ENCODE data around the gene MID1. TPM values are rescaled to one million over a fixed set of nuclear protein-coding genes. Genes with fewer than 3 reads are reported as not detected.

The MID1 gene
- total RNA-seq, 1 donor from 2014 or later = 0.34 TPM

- H3K36me3 Mint-ChIP-seq (ENCODE audit: low read depth) = no peaks in the 10 kb centered on the region
- H3K4me3 Mint-ChIP-seq (ENCODE audit: low read depth) = no peak overlapping the region
- no peaks in the 10 kb centered on the region for H3K9me3 Mint-ChIP-seq
- no peak for DNase-seq (ENCODE audit: low spot score)
- H3K27ac Mint-ChIP-seq = no peak overlapping the region
- H3K27me3 Mint-ChIP-seq (ENCODE audit: low read depth) = no peaks in the 10 kb centered on the region
- intact Hi-C loops (cut with micrococcal nuclease) = no loop called here
- H3K4me1 Mint-ChIP-seq (ENCODE audit: low read depth) = no peaks in the 10 kb centered on the region
Measured at GRCh38 chrX:10484683-10485247, 135.6 kb downstream of the MID1 start.

GRCh38 chrX:10483191-10483831 lies 137.1 kb downstream of the MID1 start:
- no peaks in the 10 kb centered on the region for H3K27me3 Mint-ChIP-seq (ENCODE audit: low read depth)
- DNase-seq (ENCODE audit: low spot score) = no peak
- H3K9me3 Mint-ChIP-seq = no peaks in the 10 kb centered on the region
- H3K27ac Mint-ChIP-seq = no peak overlapping the region
- no peaks in the 10 kb centered on the region for H3K4me1 Mint-ChIP-seq (ENCODE audit: low read depth)
- no peaks in the 10 kb centered on the region for H3K36me3 Mint-ChIP-seq (ENCODE audit: low read depth)
- H3K4me3 Mint-ChIP-seq (ENCODE audit: low read depth) = no peak overlapping the region
- intact Hi-C loops (cut with micrococcal nuclease) = no loop called here

GRCh38 chrX:10482708-10483107 lies 137.7 kb downstream of the MID1 start:
- Mint-ChIP-seq H3K27ac (no peak overlapping the region), H3K36me3 (ENCODE audit: low read depth) (no peaks in the 10 kb centered on the region), H3K4me3 (ENCODE audit: low read depth) (no peak overlapping the region), H3K27me3 (ENCODE audit: low read depth) (no peaks in the 10 kb centered on the region), H3K9me3 (no peaks in the 10 kb centered on the region), H3K4me1 (ENCODE audit: low read depth) (no peaks in the 10 kb centered on the region)
- DNase-seq (ENCODE audit: low spot score) = no peak
- intact Hi-C loops (cut with micrococcal nuclease) = no loop called here

GRCh38 chrX:10482261-10482660 lies 138.1 kb downstream of the MID1 start:
- no peaks in the 10 kb centered on the region for H3K36me3 Mint-ChIP-seq (ENCODE audit: low read depth)
- H3K27ac Mint-ChIP-seq = no peak overlapping the region
- H3K9me3 Mint-ChIP-seq = no peaks in the 10 kb centered on the region
- intact Hi-C loops (cut with micrococcal nuclease) = no loop called here
- H3K27me3 Mint-ChIP-seq (ENCODE audit: low read depth) = no peaks in the 10 kb centered on the region
- no peaks in the 10 kb centered on the region for H3K4me1 Mint-ChIP-seq (ENCODE audit: low read depth)
- H3K4me3 Mint-ChIP-seq (ENCODE audit: low read depth) = no peak overlapping the region
- DNase-seq (ENCODE audit: low spot score) = no peak

GRCh38 chrX:10480861-10481260 lies 139.5 kb downstream of the MID1 start:
- H3K27ac Mint-ChIP-seq = no peak overlapping the region
- H3K9me3 Mint-ChIP-seq = no peaks in the 10 kb centered on the region
- no peaks in the 10 kb centered on the region for H3K36me3 Mint-ChIP-seq (ENCODE audit: low read depth)
- H3K4me3 Mint-ChIP-seq (ENCODE audit: low read depth) = no peak overlapping the region
- no peaks in the 10 kb centered on the region for H3K27me3 Mint-ChIP-seq (ENCODE audit: low read depth)
- DNase-seq (ENCODE audit: low spot score) = no peak
- H3K4me1 Mint-ChIP-seq (ENCODE audit: low read depth) = no peaks in the 10 kb centered on the region
- intact Hi-C loops (cut with micrococcal nuclease) = no loop called here

GRCh38 chrX:10479508-10479907 lies 140.9 kb downstream of the MID1 start:
- Mint-ChIP-seq H3K27ac (no peak overlapping the region), H3K9me3 (no peaks in the 10 kb centered on the region), H3K4me1 (ENCODE audit: low read depth) (no peaks in the 10 kb centered on the region), H3K27me3 (ENCODE audit: low read depth) (no peaks in the 10 kb centered on the region), H3K36me3 (ENCODE audit: low read depth) (no peaks in the 10 kb centered on the region), H3K4me3 (ENCODE audit: low read depth) (no peak overlapping the region)
- DNase-seq (ENCODE audit: low spot score) = no peak
- intact Hi-C loops (cut with micrococcal nuclease) = no loop called here

GRCh38 chrX:10477525-10477924 lies 142.9 kb downstream of the MID1 start:
- intact Hi-C loops (cut with micrococcal nuclease) = no loop called here
- Mint-ChIP-seq H3K4me1 (ENCODE audit: low read depth) (no peaks in the 10 kb centered on the region), H3K9me3 (no peaks in the 10 kb centered on the region), H3K36me3 (ENCODE audit: low read depth) (no peaks in the 10 kb centered on the region), H3K4me3 (ENCODE audit: low read depth) (no peak overlapping the region), H3K27me3 (ENCODE audit: low read depth) (no peaks in the 10 kb centered on the region), H3K27ac (no peak overlapping the region)
- no peak for DNase-seq (ENCODE audit: low spot score)

GRCh38 chrX:10474913-10475568 lies 145.3 kb downstream of the MID1 start:
- no peak overlapping the region for H3K4me3 Mint-ChIP-seq (ENCODE audit: low read depth)
- no peak overlapping the region for H3K27ac Mint-ChIP-seq
- H3K27me3 Mint-ChIP-seq (ENCODE audit: low read depth) = no peaks in the 10 kb centered on the region
- intact Hi-C loops (cut with micrococcal nuclease) = no loop called here
- H3K4me1 Mint-ChIP-seq (ENCODE audit: low read depth) = no peaks in the 10 kb centered on the region
- no peaks in the 10 kb centered on the region for H3K9me3 Mint-ChIP-seq
- H3K36me3 Mint-ChIP-seq (ENCODE audit: low read depth) = no peaks in the 10 kb centered on the region
- DNase-seq (ENCODE audit: low spot score) = no peak

GRCh38 chrX:10474510-10474909 lies 145.9 kb downstream of the MID1 start:
- H3K4me1 Mint-ChIP-seq (ENCODE audit: low read depth) = no peaks in the 10 kb centered on the region
- DNase-seq (ENCODE audit: low spot score) = no peak

GRCh38 chrX:10471418-10471817 lies 149.0 kb downstream of the MID1 start:
- Mint-ChIP-seq H3K27me3 (ENCODE audit: low read depth) (no peaks in the 10 kb centered on the region), H3K4me3 (ENCODE audit: low read depth) (no peak overlapping the region), H3K4me1 (ENCODE audit: low read depth) (no peaks in the 10 kb centered on the region), H3K9me3 (no peaks in the 10 kb centered on the region), H3K36me3 (ENCODE audit: low read depth) (no peaks in the 10 kb centered on the region), H3K27ac (no peak overlapping the region)
- no peak for DNase-seq (ENCODE audit: low spot score)
- intact Hi-C loops (cut with micrococcal nuclease) = no loop called here

More at GRCh38 chrX:10474510-10474909, 145.9 kb downstream of the MID1 start:
- no peaks in the 10 kb centered on the region for H3K36me3 Mint-ChIP-seq (ENCODE audit: low read depth)
- no peak overlapping the region for H3K4me3 Mint-ChIP-seq (ENCODE audit: low read depth)
- H3K9me3 Mint-ChIP-seq = no peaks in the 10 kb centered on the region
- H3K27ac Mint-ChIP-seq = no peak overlapping the region
- intact Hi-C loops (cut with micrococcal nuclease) = no loop called here
- no peaks in the 10 kb centered on the region for H3K27me3 Mint-ChIP-seq (ENCODE audit: low read depth)

- no peaks in the 10 kb centered on the region for H3K4me1 Mint-ChIP-seq (ENCODE audit: low read depth)
- H3K9me3 Mint-ChIP-seq = no peaks in the 10 kb centered on the region
- intact Hi-C loops (cut with micrococcal nuclease) = no loop called here
Measured at GRCh38 chrX:10470009-10470408, 150.4 kb downstream of the MID1 start.

GRCh38 chrX:10467793-10468192 lies 152.6 kb downstream of the MID1 start:
- Mint-ChIP-seq H3K27me3 (ENCODE audit: low read depth) (no peaks in the 10 kb centered on the region), H3K4me3 (ENCODE audit: low read depth) (no peak overlapping the region), H3K9me3 (no peaks in the 10 kb centered on the region), H3K4me1 (ENCODE audit: low read depth) (no peaks in the 10 kb centered on the region), H3K27ac (no peak overlapping the region), H3K36me3 (ENCODE audit: low read depth) (no peaks in the 10 kb centered on the region)
- DNase-seq (ENCODE audit: low spot score) = no peak
- intact Hi-C loops (cut with micrococcal nuclease) = no loop called here

More at GRCh38 chrX:10470009-10470408, 150.4 kb downstream of the MID1 start:
- Mint-ChIP-seq H3K27ac (no peak overlapping the region), H3K27me3 (ENCODE audit: low read depth) (no peaks in the 10 kb centered on the region), H3K4me3 (ENCODE audit: low read depth) (no peak overlapping the region), H3K36me3 (ENCODE audit: low read depth) (no peaks in the 10 kb centered on the region)
- DNase-seq (ENCODE audit: low spot score) = no peak

GRCh38 chrX:10465254-10465653 lies 155.1 kb downstream of the MID1 start:
- H3K9me3 Mint-ChIP-seq = no peaks in the 10 kb centered on the region

More at GRCh38 chrX:10465254-10465653, 155.1 kb downstream of the MID1 start:
- no peak for DNase-seq (ENCODE audit: low spot score)
- Mint-ChIP-seq H3K4me1 (ENCODE audit: low read depth) (no peaks in the 10 kb centered on the region), H3K4me3 (ENCODE audit: low read depth) (no peak overlapping the region), H3K36me3 (ENCODE audit: low read depth) (no peaks in the 10 kb centered on the region), H3K27me3 (ENCODE audit: low read depth) (no peaks in the 10 kb centered on the region), H3K27ac (no peak overlapping the region)
- intact Hi-C loops (cut with micrococcal nuclease) = no loop called here
